GM12801 (cell line): ENCODE measurements around the gene TMED5.

Experiments
- TF ChIP-seq, protein P1 (sequence below): IDR thresholded peaks from one replicate; pipeline ENCODE4 v1.5.1; 2011; ENCODE audit warnings: control low read depth; ENCODE audit not compliant: insufficient read length; ENCODE audit errors: extremely low read depth

Gene TMED5

DNA sequence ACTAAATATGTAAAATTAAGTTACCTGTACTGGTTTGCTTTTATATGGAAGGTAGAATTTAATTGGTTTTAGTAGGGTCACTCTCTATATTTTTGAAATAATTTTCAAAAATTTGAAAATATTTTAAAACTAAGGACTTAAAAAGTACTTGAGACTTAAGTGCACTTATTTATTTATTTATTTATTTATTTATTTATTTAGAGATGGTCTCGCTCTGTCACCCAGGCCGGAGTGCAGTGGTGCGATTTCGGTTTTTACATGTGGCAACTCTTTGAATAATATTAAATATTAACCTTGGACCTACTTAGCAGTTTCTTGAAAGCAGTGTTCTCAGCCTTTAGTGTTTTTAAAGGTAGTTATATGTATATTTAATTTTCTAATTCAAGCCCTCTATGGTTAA, 36.4 kb downstream of the TMED5 start:
- TF ChIP-seq, protein P1, sequence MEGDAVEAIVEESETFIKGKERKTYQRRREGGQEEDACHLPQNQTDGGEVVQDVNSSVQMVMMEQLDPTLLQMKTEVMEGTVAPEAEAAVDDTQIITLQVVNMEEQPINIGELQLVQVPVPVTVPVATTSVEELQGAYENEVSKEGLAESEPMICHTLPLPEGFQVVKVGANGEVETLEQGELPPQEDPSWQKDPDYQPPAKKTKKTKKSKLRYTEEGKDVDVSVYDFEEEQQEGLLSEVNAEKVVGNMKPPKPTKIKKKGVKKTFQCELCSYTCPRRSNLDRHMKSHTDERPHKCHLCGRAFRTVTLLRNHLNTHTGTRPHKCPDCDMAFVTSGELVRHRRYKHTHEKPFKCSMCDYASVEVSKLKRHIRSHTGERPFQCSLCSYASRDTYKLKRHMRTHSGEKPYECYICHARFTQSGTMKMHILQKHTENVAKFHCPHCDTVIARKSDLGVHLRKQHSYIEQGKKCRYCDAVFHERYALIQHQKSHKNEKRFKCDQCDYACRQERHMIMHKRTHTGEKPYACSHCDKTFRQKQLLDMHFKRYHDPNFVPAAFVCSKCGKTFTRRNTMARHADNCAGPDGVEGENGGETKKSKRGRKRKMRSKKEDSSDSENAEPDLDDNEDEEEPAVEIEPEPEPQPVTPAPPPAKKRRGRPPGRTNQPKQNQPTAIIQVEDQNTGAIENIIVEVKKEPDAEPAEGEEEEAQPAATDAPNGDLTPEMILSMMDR: no peak

DNA sequence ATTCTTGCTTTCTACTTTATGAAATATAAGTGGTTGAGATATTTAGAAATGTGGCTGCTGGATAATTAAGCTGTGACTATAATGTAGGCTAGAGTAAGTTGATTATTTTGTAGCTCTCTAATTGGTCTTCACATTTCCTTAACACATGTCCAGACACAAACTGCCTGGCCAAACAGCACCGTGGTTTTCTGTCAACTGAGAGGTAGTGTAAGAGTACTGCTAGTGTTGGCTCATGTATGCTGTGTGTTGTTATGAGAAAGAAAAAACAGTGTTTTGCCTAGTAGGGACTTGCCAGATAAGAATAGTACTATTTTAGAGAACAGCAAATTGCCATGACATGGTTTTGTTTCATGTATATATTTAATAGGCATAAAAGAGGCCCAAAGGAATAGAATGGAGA, 37.1 kb downstream of the TMED5 start:
- TF ChIP-seq, protein P1: no peak

DNA sequence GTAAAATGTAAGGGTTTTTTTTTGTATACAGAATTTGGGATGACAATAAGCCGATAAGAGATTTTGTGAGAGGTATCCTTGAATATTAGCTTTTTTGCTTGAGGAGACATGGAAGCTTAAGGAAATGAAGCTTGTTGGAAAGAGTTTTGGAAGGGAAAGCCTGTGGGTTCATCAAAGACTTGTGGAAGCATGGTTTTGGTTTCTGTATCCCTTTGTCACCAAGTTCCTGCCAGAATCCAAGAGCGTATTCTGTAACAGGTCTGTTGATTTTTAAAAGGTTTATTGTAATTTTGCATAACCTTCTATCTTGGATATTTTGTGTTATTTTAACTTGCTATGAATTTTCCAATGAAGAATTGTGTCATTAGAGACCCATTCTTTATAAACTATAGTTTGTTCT, 38.1 kb downstream of the TMED5 start:
- TF ChIP-seq, protein P1: no peak

DNA sequence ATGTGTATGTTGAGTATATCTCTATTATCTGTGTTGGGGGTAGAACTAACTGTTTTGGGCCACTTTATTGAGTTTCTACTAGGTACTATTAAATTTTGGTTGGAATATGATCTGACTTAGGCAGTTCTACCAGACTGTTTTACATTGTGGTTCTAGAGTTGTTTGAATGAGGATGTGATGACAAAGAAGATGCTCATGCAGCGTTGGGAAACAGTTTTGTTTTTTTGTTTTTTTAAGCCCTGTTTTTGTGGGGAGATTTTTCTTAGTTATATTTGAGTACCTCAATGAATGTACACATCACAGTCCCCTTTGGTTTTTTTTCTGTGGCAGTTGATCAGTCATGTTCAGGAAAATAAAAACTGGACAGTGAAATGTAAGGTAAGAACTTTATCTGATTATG, 40.1 kb downstream of the TMED5 start:
- TF ChIP-seq, protein P1: no peak

DNA sequence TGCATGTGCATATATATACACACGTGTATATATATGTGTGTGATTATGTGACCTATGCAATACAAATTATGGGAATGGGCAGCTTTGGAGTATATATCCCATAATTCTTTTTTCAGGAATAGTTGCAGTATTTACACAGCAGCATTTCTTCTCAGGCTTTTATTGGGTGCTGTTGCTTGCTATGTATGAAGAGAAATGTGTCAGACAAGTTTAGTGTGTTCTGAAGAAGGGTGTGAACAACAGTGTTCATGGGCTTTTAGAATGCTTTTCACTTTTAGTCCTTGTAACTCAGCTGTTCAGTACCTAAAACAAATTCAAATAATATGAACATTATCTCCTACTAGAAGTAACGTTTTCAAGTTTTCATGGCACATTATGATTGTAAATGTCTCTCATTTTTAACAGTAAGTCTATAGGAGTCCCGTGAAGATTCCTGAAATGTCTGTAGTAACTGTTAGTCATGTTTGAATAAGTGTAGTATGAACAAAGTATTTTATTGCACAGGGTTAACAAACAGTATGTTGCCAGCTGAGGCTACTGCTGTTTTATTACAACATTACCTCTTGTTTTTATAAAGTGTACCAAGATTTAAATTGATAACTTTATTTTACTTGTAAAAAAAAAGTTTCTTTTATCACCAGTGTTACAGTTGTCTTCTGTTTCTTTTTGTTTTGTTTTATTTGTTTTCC, 42.5 kb downstream of the TMED5 start:
- TF ChIP-seq, protein P1: no peak

DNA sequence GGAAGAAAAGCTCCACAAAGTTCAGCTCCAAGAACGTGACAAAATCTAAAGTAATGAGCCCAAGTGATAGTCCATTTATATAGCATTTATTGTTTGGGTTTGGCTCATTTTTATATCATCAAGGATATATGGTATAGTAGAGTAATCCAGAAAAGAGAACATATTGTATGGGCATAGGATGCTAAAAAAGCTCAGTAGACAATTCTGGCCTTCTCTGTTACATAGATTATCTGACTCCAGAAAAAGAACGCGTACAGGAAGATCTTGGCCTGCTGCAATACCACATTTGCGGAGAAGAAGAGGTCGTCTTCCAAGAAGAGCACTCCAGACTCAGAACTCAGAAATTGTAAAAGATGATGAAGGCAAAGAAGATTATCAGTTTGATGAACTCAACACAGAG, 43.8 kb downstream of the TMED5 start:
- TF ChIP-seq, protein P1: no peak

DNA sequence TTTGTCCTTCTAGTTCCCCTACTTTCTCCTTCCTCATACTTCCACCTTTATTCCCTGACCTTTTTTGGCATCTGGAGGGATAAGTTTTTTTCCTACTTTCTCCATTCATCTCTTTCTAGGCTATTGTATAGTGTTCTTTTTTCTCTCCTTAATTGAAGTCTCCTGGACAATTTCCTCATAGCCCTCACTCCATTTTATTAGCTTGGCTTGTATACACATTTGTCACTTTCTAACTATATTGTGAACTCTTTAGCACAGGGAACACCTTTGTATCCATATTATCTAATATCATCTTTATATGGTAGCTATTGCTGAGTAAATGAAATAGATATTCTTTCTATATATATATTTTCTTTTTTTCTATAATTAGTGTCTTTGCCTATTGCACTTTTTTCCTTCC, 47.6 kb downstream of the TMED5 start:
- TF ChIP-seq, protein P1: no peak
